KBM-7 (cell line): ENCODE data around the gene TNS3.

ENCODE experiments used
- DNase-seq: peaks from one replicate; pipeline ENCODE4 v3.0.0-alpha.2; 2015
- in situ Hi-C: fragments of 300-500 bp; cut with MboI; formaldehyde crosslinking; loops from 2 replicates; pipeline ENCODE4 v1.14.3; 2020; ENCODE audit warnings: low sequenced_read_pairs, low pct_unique_long_range_greater_than_20kb, mixed read lengths

Gene TNS3

GRCh38 chr7:47571331-47572093 is 10.4 kb downstream of the TNS3 start:
- in situ Hi-C loops, result no loop called here
- peak; percentile 73 for DNase-seq

DNA sequence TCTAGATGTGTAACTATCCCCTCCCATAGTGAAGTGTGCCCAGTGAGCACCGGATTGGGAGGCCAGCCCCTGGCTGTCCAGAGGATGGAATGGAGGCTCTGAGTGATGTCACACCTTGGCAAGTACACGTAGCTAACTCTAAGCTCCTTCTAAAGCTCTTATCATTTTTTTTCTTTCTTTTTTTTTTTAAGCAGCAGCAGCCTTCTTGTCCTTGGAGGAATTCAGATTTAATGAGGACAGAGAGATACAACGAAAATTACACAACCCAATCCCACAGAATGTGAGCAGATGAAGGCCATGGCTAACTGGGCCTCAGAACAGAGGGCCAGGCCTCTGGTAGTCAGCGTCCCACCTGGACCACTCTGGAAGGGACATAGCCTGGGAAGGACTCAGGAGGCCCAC is 11.3 kb downstream of the TNS3 start:
- no peak for DNase-seq
- in situ Hi-C loops, result no loop called here

DNA sequence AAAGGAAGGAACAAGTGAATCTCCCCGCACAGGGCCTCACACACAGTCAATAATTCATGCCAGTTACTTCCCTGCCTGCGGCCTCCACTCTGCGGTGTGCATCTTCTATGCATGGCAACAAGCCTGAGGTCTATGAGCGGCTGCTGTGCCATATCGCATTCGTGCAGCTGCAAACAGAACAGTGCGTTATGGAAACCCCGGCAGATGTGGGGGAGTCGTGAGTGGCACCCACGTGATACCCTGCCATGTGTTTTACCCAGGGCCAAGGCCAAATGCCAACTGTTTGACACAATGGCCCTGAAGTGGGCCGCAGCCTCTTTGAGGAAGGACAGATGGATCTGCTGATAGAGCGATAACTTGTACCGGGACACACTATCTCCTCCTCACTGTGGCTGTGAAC is 13.4 kb downstream of the TNS3 start:
- DNase-seq, result peak; percentile 93
- in situ Hi-C loops, result no loop called here

DNA sequence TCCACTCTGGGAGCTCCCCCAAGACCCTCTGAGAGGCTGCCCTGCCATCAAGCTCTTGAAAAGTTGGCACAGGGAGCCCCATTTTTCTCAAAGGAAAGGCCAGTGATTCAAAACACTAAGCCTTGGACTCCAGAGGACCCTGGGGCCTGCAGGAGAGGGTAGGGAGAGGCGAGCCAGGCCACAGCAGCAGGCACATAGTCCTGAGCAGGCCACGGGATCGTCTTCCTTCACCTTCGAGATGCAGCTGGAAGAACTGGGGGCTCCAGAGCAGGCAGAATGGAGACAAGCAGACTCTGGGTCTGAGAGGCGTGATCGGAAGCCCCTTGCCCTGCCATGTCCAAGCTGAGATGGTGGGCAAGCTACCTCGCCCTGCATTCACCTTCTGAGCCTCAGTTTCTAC is 13.9 kb downstream of the TNS3 start:
- in situ Hi-C loops, result no loop called here
- DNase-seq, result no peak

- in situ Hi-C loops, result no loop called here
- DNase-seq, result no peak
Measured at GRCh38 chr7:47565640-47566250, 16.2 kb downstream of the TNS3 start.

DNA sequence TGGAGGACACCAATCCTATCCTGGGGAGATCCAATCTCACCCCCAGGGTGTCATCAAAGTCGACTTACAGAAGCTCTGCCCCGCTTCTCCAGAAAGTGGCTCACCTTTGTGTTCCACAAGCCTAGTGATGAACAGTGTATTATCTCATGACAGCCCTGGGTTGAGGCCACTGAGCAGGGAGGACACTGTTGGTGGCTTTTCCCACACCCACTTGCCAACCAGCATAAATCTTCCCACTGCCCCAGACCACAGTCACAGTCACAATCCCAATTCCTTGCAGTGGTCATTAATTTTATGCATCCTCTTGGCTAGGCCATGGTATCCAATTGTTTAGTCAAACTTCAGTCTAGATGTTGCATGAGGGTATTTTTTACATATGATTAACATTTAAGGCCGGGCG is 18.4 kb downstream of the TNS3 start:
- in situ Hi-C loops, result no loop called here
- DNase-seq, result no peak

DNA sequence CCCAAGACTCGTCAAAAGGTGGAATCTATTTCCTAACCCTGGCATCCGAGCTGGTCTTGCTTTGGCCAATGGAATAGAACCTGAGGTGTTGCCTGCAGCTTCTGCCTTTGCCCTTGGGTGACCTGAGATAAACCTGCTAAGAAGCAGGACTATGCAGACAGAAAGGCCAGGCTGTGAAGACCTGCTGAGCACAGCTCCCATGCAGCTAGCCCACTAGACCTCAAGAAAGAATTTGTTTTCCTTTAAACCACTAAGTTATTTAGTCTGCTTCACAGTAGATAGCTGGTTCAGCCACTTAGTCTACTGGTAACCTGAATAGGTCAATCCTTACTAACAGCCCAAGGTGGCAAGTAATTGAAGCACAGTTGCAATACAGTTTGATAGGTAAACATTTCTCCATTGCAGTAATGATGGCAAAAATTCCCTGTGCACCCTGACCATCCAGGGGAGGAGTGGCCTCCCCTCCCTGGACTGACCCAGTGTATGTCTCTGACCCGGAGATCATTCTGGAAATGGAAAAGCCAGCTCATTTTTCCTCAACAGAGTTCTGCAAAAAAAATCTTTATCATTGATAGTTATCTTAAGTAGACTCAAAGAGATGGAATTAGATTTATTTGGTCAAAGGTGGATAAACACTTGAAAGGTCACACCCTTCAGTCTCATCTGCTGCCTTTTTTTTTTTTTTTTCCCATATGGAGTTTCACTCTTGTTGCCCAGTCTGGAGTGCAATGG is 20.0 kb downstream of the TNS3 start:
- in situ Hi-C loops, result no loop called here
- no peak for DNase-seq

DNA sequence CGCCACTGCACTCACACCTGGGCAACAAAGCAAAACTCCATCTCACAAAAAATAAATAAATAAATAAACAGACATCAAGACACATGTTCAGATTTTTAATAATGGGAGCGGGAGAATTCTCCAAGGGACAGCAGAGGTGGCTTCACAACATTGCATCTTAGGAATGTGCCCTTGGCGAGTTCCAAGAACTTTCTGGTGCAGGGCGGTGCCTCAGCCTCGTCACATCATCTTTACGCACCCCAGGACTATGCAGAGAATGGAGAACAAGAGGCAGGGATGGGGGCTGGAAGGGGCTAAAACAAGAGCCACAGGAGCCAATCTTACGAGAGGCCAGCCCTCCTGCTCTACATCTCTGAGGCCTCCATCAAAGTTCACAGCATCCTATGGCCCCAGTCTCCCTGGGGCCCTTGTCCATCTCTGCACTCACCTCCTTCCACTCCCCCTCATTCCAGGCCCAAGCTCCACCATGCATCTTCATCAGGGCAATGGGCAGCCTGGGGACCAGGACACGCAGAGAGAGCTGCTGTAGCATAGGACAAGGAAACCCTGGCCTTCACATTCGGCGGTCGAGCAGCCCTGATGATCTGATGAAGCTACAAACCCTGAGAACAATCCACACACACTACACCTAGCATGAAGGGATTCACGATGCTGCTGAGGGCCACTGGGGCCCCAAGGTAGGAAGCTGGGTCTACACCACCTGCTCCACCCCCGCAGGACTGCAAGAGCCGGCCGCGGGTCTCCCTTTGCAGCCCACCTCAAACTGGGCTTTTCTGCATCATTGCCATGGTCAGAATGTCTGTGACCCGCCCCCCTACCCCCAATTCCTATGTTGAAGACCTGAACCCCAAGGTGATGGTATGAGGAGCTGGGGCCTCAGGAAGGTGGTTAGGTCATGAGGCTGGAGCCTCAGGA is 22.3 kb downstream of the TNS3 start:
- in situ Hi-C loops, result no loop called here
- no peak for DNase-seq

DNA sequence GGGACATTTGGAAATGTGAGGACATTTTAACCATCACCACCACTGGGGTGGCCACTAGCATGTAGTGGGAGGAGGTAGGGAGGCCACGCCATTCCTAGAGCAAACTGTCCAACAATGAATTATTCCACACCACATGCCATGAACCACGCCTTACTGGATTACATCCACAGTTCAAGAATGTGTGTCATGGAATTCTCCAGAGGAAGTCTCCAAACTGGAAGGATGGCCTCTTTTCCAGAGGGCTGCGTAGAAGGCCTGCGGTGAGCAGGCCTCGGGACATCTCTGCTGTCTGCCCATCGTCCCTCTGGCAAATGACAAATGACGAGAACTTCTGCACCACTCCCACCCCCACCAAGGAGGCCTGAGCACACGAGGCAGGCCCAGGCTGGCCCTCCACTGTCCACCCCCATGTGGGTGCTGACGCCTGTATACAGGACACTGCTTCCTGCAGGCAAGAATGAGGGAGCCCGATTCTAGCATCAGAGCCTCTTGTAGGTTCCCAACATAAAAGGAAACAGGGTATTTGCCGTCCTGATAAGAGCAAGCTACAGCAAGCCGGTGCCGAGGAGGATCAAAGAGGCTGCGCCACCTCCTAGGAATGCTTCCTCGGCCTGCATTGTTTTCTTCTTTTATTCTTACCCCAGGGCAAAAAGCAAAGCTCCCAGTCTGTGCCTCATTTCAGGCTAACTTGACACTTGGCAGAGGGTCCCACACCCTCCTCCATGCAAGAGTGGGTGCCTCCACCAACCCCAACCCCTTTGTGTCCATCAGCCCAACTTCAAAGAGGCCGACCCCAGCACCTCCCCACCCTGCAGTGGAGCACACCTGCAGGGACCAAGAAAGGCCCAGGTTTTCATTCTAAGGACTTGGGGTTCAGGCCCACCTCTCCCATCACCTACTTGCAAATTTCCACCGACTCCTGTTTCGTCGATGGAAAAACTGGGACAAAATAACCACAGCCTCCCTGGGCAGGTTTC is 23.9 kb downstream of the TNS3 start:
- DNase-seq, result no peak
- in situ Hi-C loops, result no loop called here

GRCh38 chr7:47557317-47557693 is 24.6 kb downstream of the TNS3 start:
- DNase-seq, result no peak
- in situ Hi-C loops, result no loop called here

GRCh38 chr7:47556511-47557180 is 25.3 kb downstream of the TNS3 start:
- in situ Hi-C loops, result no loop called here
- no peak for DNase-seq

DNA sequence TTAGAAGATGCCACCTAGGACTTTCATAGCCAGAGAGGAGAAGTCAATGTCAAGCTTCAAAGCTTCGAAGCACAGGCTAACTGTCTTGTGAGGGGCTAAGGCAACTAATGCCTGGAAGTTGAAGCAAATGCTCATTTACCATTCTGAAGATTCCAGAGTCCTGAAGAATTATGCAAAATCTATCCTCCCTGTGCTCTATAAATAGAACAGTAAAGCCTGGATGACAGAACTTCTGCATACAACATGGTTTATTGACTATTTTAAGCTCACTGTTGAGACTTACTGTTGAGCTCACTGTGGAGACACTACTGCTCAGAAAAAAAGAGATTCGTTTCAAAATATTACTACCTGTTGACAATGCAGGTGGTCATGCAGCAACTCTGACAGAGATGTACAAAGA is 28.6 kb downstream of the TNS3 start:
- DNase-seq, result no peak
- in situ Hi-C loops, result no loop called here

DNA sequence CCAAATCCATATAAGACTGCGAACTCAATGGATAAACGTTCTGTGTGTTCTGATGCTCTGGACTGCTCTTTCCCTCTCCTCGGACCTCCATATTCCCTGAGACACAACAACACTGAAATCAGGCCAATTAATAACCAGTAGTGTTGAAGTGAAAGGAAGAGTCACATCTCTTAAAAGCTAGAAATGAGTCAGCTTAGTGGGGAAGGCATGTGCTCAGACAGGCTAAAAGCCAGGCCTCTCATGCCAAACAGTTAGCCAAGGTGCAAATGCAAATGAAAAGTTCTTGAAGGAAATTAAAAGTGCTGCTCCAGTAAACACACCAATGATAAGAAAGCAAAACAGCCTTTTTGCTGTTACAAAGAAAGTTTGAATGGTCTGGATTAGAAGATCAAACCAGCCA is 29.3 kb downstream of the TNS3 start:
- in situ Hi-C loops, result no loop called here
- no peak for DNase-seq

DNA sequence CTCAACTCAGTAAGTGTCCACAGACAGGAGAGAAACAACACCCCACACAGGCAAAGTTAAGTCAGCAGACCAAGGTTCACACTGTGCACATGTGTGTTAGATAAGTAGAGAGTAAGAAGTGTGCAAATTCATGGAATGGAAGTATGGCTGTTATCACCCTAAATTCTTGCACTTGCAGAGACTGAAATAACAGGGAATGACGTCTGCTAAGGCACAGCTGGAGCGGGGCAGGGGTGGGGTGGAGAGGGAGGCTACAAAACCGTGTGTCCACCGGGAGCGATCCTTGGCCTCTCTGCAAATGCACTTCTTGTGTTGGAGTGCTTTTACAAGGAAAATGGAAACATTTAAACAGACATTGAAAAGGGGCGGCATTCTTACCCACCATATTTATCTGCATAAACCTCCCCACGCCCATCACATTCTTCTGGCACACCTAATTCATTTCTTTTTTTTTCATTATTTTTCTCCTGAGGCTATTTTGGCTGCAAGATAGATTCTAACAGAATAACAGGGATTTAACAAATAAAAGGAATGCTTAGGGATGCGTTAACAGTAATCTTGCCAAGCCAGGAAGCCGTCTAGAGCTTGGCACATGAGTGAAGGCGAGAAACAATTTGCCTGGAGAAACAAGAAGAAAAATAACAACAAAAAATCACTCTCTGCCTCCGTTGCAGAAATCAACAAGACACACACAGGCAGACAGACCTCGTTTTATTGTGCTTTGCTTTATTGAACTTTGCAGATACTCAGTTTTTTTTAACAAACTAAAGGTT is 30.1 kb downstream of the TNS3 start:
- no peak for DNase-seq
- in situ Hi-C loops, result no loop called here

DNA sequence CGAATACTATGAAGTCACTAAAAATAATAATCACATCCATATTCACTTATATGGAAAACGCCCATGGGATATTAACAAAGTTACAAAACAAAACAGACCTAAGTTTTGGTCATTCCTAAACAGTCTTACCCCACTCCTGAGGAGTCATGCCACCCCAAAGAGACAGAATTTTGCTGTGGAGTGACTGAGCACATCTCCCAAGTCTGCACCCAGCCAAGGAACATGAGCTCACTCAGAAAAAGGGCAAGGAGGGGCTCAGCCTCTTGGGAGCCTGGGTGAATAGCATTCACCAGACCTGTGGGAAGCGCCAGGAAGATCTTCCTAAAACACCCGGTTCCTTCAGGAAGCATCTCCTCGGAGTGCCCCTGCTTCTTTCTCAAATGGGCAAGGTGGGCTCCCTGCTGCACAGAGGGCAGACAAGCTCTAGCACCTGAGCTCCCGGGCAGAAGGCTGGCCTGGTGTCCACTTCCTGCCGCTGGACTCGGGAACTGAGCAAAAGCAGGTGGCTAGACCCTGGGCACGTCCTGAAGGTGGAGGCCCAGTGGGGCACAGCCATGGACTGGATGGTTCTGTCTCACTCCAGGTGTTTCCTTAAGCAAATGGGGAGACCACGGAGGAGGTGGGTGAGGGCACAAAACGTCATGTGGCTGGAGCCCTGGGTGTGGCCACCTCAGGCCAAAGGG is 31.0 kb downstream of the TNS3 start:
- in situ Hi-C loops, result no loop called here
- no peak for DNase-seq

- in situ Hi-C loops, result no loop called here
- DNase-seq, result no peak
Measured at GRCh38 chr7:47549916-47550315, 32.0 kb downstream of the TNS3 start.

- DNase-seq, result no peak
- in situ Hi-C loops, result no loop called here
Measured at GRCh38 chr7:47549397-47549796, 32.5 kb downstream of the TNS3 start.
